SK-N-SH (cell line): Measurements from ENCODE around the gene L3MBTL2. TPM values are rescaled to one million over a fixed set of nuclear protein-coding genes. Genes with fewer than 3 reads are reported as not detected.
A peak's percentile ranks its signal among the peaks of the same experiment; 100 is the strongest.

Source experiments
- CTCF ChIA-PET: fragments of 300-600, 350-600 bp; formaldehyde crosslinking; extraction: SDS; loops from one replicate; lab custom pipeline; 2021; lab: Yijun Ruan, JAX
- POLR2A ChIA-PET: fragments of 350-600 bp; sonication (Branson Sonifier 250); formaldehyde crosslinking; extraction: SDS; loops from one replicate; lab custom pipeline; 2020; ENCODE audit warnings: antibody characterized with exemption, inconsistent platforms; lab: Yijun Ruan, JAX
- DNase-seq: peaks from one replicate; pipeline ENCODE4 v3.0.0; 2012
- H2AFZ ChIP-seq: fragments of 200-600 bp; sonication (generic); 2 replicates; pipeline ENCODE4 v1.8.1; 2016; ENCODE audit warnings: antibody characterized with exemption, mild to moderate bottlenecking, low read depth
- H3F3A ChIP-seq: fragments of 200-600 bp; sonication (generic); replicated peaks from 2 replicates; pipeline ENCODE3; 2016; ENCODE audit warnings: antibody characterized with exemption, mild to moderate bottlenecking; ENCODE audit not compliant: insufficient read depth
- H3K27ac ChIP-seq, 2 experiments: fragments of 200-500 bp in 1 of 2; fragments of 200-600 bp in 1 of 2; sonication (Bioruptor generic) in 1 of 2; sonication (generic), shearing (Covaris generic) in 1 of 2; 2 replicates each; pipeline versions ENCODE4 v1.5.1 to v1.6.1; 2014 to 2016; ENCODE audit warnings: low read depth in 2 of 2, inconsistent platforms in 1 of 2, low read length in 1 of 2, mild to moderate bottlenecking in 1 of 2, mixed read lengths in 1 of 2
- H3K27me3 ChIP-seq: fragments of 200-600 bp; sonication (generic), shearing (Covaris generic); 2 replicates; pipeline ENCODE4 v1.6.1; 2016; ENCODE audit warnings: mixed run types; ENCODE audit not compliant: insufficient read depth
- H3K36me3 ChIP-seq, 2 experiments: fragments of 200-500 bp in 1 of 2; fragments of 200-600 bp in 1 of 2; sonication (Bioruptor generic) in 1 of 2; sonication (generic) in 1 of 2; replicated peaks in 1 of 2; 2 replicates each; pipeline versions ENCODE3 to v1.5.1; 2014 to 2016; ENCODE audit warnings: low read length in 1 of 2, mild to moderate bottlenecking in 1 of 2; ENCODE audit not compliant: insufficient read depth in 2 of 2, control insufficient read depth in 1 of 2
- H3K4me1 ChIP-seq, 2 experiments: fragments of 200-500 bp in 1 of 2; fragments of 200-600 bp in 1 of 2; sonication (Bioruptor generic) in 1 of 2; sonication (generic), shearing (Covaris generic) in 1 of 2; 2 replicates each; pipeline versions ENCODE4 v1.5.1 to v1.6.1; 2014 to 2016; ENCODE audit warnings: low read depth in 1 of 2, low read length in 1 of 2, mixed run types in 1 of 2; ENCODE audit not compliant: insufficient read depth in 2 of 2, control insufficient read depth in 1 of 2
- H3K4me2 ChIP-seq: fragments of 200-600 bp; sonication (generic), shearing (Covaris generic); 2 replicates; pipeline ENCODE4 v1.6.1; 2017; ENCODE audit warnings: mixed run types
- H3K4me3 ChIP-seq, 2 experiments: fragments of 200-500 bp in 1 of 2; fragments of 200-600 bp in 1 of 2; sonication (Bioruptor generic) in 1 of 2; sonication (generic), shearing (Covaris generic) in 1 of 2; 2 replicates each; pipeline versions ENCODE4 v1.5.1 to v1.8.1; 2014 to 2016; ENCODE audit warnings: low read depth in 2 of 2, inconsistent platforms in 1 of 2, low read length in 1 of 2, mild to moderate bottlenecking in 1 of 2, mixed read lengths in 1 of 2, moderate library complexity in 1 of 2
- H3K79me2 ChIP-seq: fragments of 200-600 bp; sonication (generic); 2 replicates; pipeline ENCODE4 v1.8.1; 2017; ENCODE audit warnings: mild to moderate bottlenecking; ENCODE audit not compliant: insufficient read depth
- H3K9ac ChIP-seq: fragments of 200-600 bp; sonication (generic); 2 replicates; pipeline ENCODE4 v1.6.1; 2017; ENCODE audit warnings: mixed run types
- H3K9me2 ChIP-seq: fragments of 200-600 bp; sonication (generic); 2 replicates; pipeline ENCODE4 v1.6.1; 2017; ENCODE audit warnings: mixed run types
- H3K9me3 ChIP-seq: fragments of 200-600 bp; sonication (generic); 2 replicates; pipeline ENCODE4 v1.6.1; 2017; ENCODE audit warnings: mixed run types, mild to moderate bottlenecking, moderate library complexity
- H4K20me1 ChIP-seq: fragments of 200-600 bp; sonication (generic); 2 replicates; pipeline ENCODE4 v1.6.1; 2017; ENCODE audit warnings: mild to moderate bottlenecking, mixed run types; ENCODE audit not compliant: insufficient read depth
- CTCF ChIP-seq: fragments of 200-600 bp; sonication (generic); IDR thresholded peaks from 2 replicates; pipeline ENCODE4 v1.6.1; 2017; ENCODE audit warnings: antibody characterized with exemption, mild to moderate bottlenecking, moderate library complexity
- EP300 ChIP-seq, 2 experiments: IDR thresholded peaks; 2 replicates each; pipeline versions ENCODE4 v1.4.0 to v1.6.1; 2012; ENCODE audit warnings: borderline replicate concordance in 1 of 2, low read depth in 1 of 2, low read length in 1 of 2
- FOSL2 ChIP-seq: IDR thresholded peaks from 2 replicates; pipeline ENCODE4 v1.4.0; 2012; ENCODE audit warnings: low read depth, mild to moderate bottlenecking, moderate library complexity, borderline replicate concordance
- FOXJ3 ChIP-seq: sonication (generic); formaldehyde crosslinking; IDR thresholded peaks from 2 replicates; pipeline ENCODE4 v1.5.1; 2020; ENCODE audit warnings: mild to moderate bottlenecking, missing genetic modification reagents
- GATA2 ChIP-seq: sonication (generic); formaldehyde crosslinking; IDR thresholded peaks from 2 replicates; pipeline ENCODE4 v1.5.0; 2020; ENCODE audit warnings: mild to moderate bottlenecking, missing genetic modification reagents
- MEF2A ChIP-seq: IDR thresholded peaks from 2 replicates; pipeline ENCODE4 v1.4.0; 2012; ENCODE audit warnings: low read depth, borderline replicate concordance
- RAD21 ChIP-seq: IDR thresholded peaks from 2 replicates; pipeline ENCODE4 v1.6.1; 2012; ENCODE audit warnings: mild to moderate bottlenecking, low read length
- RCOR1 ChIP-seq: fragments of 150-350 bp; IDR thresholded peaks from 2 replicates; pipeline ENCODE4 v1.6.1; 2017; ENCODE audit warnings: antibody characterized with exemption, low read length
- SIN3A ChIP-seq: IDR thresholded peaks from 2 replicates; pipeline ENCODE4 v1.6.1; 2012; ENCODE audit warnings: low read depth, mild to moderate bottlenecking, low read length, moderate library complexity, borderline replicate concordance
- TAF1 ChIP-seq: IDR thresholded peaks from 2 replicates; pipeline ENCODE4 v1.6.1; 2012; ENCODE audit warnings: low read depth, mild to moderate bottlenecking, low read length, moderate library complexity, borderline replicate concordance
- TCF12 ChIP-seq: IDR thresholded peaks from 2 replicates; pipeline ENCODE4 v1.4.0; 2012
- USF1 ChIP-seq: IDR thresholded peaks from 2 replicates; pipeline ENCODE4 v1.4.0; 2012; ENCODE audit warnings: low read depth, borderline replicate concordance
- USF2 ChIP-seq: fragments of 150-350 bp; IDR thresholded peaks from 2 replicates; pipeline ENCODE4 v1.6.1; 2017; ENCODE audit warnings: antibody characterized with exemption, low read length, low read depth, borderline replicate concordance
- YY1 ChIP-seq: IDR thresholded peaks from 2 replicates; pipeline ENCODE4 v1.4.0; 2012; ENCODE audit warnings: low read depth, mild to moderate bottlenecking
- WGBS: methylation state at CpG from one replicate; pipeline ENCODE4 v1.1.6; 2017; ENCODE audit warnings: low lambda C conversion rate; 5-methylcytosine and 5-hydroxymethylcytosine counted together
- polyA plus RNA-seq, 3 experiments: library from polyadenylated mRNA; depleted of rRNA; stranded (reverse); fragments of >200 nt; gene quantifications; 2 replicates each; pipeline ENCODE4 v1.2.3, GENCODE V29; 2012
- TF ChIP-seq, protein P1 (sequence below): IDR thresholded peaks from 2 replicates; pipeline ENCODE4; 2012
- TF ChIP-seq, protein P2 (sequence below): IDR thresholded peaks from 2 replicates; pipeline ENCODE4 v1.6.1; 2012; ENCODE audit warnings: mild to moderate bottlenecking, low read depth, low read length, moderate library complexity

L3MBTL2 gene
- polyA plus RNA-seq, 1 of the 3 experiments (the other 2 are of a cell fraction), result 13.3 TPM

DNA sequence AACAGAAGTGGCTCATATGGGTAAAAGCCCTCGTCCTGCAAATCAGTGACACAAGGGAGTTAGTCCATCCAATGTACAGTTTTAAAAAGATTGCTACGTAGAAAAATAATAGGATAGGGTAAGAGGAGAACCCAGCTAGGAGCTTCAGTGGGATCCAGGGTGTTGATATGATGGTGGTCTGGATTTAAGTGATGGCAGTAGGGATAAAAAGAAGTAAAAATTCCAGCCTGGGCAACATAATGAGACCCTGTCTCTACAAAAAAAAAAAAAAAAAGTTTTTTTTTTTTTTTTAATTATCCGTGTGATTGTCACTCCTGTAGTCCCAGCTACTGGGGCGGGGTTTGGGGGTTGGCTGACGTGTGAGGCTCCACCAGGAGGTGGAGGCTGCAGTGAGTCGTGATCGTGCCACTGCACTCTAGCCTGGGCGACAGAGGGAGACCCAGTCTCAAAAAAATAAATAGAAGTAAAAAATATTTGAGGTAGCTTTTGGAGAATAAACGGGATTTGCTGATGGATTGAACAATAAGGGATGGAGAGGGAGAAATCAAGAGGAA is 7.0 kb upstream of the L3MBTL2 start:
- WGBS, result under 1% methylated on average over 9 of the region's 9 CpGs
- Histone ChIP-seq H4K20me1 (no peaks in the 10 kb centered on the region), H2AFZ (peak overlapping the region; percentile 68; the same call in 1 of the 2 replicates), H3K27me3 (no peaks in the 10 kb centered on the region), H3K79me2 (no peaks in the 10 kb centered on the region), H3K9me2 (no peaks in the 10 kb centered on the region), H3K4me3 (peak overlapping the region; percentile 57 to 62), H3K4me2 (peak overlapping the region; percentile 79), H3K36me3 (no peaks in the 10 kb centered on the region), H3F3A (no peaks in the 10 kb centered on the region), H3K4me1 (peaks cover 0 to 2% of the 10 kb centered on the region in 2 experiments; a peak in 1 of 4 replicates), H3K9ac (no peak overlapping the region; the same call in 1 of the 2 replicates), H3K27ac (no peak overlapping the region), H3K9me3 (no peaks in the 10 kb centered on the region)
- ChIA-PET POLR2A (no interaction called here), CTCF (no interaction called here)
- DNase-seq, result peak; percentile 48
- TF ChIP-seq USF2 (no peak), RAD21 (no peak), GATA2 (no peak), SIN3A (no peak), CTCF (no peak), RCOR1 (no peak), FOXJ3 (CRISPR knock-in tag) (no peak)
- TF ChIP-seq, protein P1, sequence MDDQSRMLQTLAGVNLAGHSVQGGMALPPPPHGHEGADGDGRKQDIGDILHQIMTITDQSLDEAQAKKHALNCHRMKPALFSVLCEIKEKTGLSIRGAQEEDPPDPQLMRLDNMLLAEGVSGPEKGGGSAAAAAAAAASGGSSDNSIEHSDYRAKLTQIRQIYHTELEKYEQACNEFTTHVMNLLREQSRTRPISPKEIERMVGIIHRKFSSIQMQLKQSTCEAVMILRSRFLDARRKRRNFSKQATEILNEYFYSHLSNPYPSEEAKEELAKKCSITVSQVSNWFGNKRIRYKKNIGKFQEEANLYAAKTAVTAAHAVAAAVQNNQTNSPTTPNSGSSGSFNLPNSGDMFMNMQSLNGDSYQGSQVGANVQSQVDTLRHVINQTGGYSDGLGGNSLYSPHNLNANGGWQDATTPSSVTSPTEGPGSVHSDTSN, result no peak

GRCh38 chr22:41201141-41201540 is 4.0 kb upstream of the L3MBTL2 start:
- no peak for DNase-seq
- no peak overlapping the region for H2AFZ ChIP-seq
- POLR2A ChIA-PET, result no interaction called here
- H3K79me2 ChIP-seq, result peaks cover 10% of the 10 kb centered on the region
- H4K20me1 ChIP-seq, result no peaks in the 10 kb centered on the region
- H3K9me2 ChIP-seq, result no peaks in the 10 kb centered on the region
- H3K27me3 ChIP-seq, result no peaks in the 10 kb centered on the region
- H3K27ac ChIP-seq, result no peak overlapping the region
- no peaks in the 10 kb centered on the region for H3F3A ChIP-seq
- H3K4me1 ChIP-seq, result peaks cover 0 to 5% of the 10 kb centered on the region in 2 experiments; a peak in 1 of 4 replicates
- no peaks in the 10 kb centered on the region for H3K9me3 ChIP-seq
- CTCF ChIA-PET, result no interaction called here
- H3K4me3 ChIP-seq, result no peak overlapping the region
- H3K36me3 ChIP-seq, result no peaks in the 10 kb centered on the region
- no peak overlapping the region for H3K9ac ChIP-seq
- 68% methylated on average over 9 of the region's 10 CpGs for WGBS
- H3K4me2 ChIP-seq, result no peak overlapping the region
- no peak for TF ChIP-seq GATA2
- TF ChIP-seq TAF1, result no peak
- TF ChIP-seq FOSL2, result no peak
- no peak for TF ChIP-seq USF2
- no peak for TF ChIP-seq EP300 (IDR thresholded peaks at IDR 0.05; ENCODE audit: borderline replicate concordance in 1 of 2, low read depth in 1 of 2, low read length in 1 of 2)
- no peak for TF ChIP-seq MEF2A
- no peak for TF ChIP-seq TCF12
- TF ChIP-seq YY1, result no peak
- TF ChIP-seq SIN3A, result no peak
- no peak for TF ChIP-seq FOXJ3 (CRISPR knock-in tag)
- no peak for TF ChIP-seq USF1
- TF ChIP-seq, protein P2, sequence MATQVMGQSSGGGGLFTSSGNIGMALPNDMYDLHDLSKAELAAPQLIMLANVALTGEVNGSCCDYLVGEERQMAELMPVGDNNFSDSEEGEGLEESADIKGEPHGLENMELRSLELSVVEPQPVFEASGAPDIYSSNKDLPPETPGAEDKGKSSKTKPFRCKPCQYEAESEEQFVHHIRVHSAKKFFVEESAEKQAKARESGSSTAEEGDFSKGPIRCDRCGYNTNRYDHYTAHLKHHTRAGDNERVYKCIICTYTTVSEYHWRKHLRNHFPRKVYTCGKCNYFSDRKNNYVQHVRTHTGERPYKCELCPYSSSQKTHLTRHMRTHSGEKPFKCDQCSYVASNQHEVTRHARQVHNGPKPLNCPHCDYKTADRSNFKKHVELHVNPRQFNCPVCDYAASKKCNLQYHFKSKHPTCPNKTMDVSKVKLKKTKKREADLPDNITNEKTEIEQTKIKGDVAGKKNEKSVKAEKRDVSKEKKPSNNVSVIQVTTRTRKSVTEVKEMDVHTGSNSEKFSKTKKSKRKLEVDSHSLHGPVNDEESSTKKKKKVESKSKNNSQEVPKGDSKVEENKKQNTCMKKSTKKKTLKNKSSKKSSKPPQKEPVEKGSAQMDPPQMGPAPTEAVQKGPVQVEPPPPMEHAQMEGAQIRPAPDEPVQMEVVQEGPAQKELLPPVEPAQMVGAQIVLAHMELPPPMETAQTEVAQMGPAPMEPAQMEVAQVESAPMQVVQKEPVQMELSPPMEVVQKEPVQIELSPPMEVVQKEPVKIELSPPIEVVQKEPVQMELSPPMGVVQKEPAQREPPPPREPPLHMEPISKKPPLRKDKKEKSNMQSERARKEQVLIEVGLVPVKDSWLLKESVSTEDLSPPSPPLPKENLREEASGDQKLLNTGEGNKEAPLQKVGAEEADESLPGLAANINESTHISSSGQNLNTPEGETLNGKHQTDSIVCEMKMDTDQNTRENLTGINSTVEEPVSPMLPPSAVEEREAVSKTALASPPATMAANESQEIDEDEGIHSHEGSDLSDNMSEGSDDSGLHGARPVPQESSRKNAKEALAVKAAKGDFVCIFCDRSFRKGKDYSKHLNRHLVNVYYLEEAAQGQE, result no peak
